Neural progenitor cell (in vitro differentiated cells): Measurements from ENCODE around the gene TRAPPC12.

Experiments used
- CTCF ChIP-seq: fragments of 200-600 bp; sonication (generic); IDR thresholded peaks from 2 replicates; pipeline ENCODE4 v1.5.1; 2017; ENCODE audit warnings: antibody characterized with exemption, mild to moderate bottlenecking
- EZH2 ChIP-seq: fragments of 200-600 bp; sonication (generic); IDR thresholded peaks from 2 replicates; pipeline ENCODE4 v1.6.1; 2017; ENCODE audit warnings: antibody characterized with exemption, mild to moderate bottlenecking, moderate library complexity

- no peak for TF ChIP-seq CTCF
- no peak for TF ChIP-seq EZH2
These were observed 62.0 kb downstream of the TRAPPC12 start for GRCh38 chr2:3441465-3441864.
